ENCODE data around the gene EIF2D.

EIF2D gene

DNA sequence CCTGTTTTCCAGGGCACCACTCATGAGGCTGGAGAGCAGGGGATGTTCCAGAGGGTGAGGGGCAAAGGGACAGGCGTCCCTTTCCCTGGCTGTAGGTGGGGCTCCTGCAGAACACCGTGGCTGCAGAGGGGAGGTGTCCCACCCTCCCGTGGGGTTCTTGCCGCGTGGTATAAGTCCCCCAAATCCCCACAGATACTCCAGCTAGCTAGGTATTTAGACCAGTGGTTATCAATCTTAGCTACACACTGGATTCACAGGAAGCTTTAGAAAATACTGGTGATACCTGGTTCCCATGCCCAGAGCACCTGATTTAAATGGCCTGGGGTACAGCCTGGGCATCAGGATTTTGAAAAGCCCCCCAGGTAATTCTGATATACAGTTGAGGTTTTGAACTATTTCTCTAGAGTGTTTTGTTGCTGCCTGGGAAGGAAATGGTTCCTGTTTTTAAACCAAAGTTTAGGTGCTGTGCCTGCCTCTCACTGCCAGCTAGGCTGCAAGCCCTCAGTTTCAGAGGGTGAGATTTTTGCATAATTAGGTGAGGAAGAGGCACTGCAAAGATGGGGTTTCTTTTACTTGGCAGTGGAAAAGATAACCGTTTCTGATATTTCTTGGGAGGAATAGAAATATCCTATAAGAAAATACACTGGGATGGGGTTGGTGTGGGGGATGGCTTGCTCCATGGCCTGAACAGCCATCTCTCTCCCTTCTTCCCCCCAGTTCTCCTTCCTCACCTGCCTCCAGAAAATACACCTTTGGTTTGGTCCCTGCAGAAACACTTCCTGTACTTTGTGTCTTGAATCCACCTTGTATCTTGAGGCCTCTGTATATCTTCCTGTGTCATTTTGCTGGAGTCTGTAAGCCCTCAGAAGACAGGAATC is 53.2 kb downstream of the EIF2D start:
- H3K9me3 Mint-ChIP-seq, result no peaks in the 10 kb centered on the region
- H3K4me1 Mint-ChIP-seq (ENCODE audit: low read depth), result peaks cover 69% of the 10 kb centered on the region
- peaks cover 61% of the 10 kb centered on the region for H3K36me3 Mint-ChIP-seq (ENCODE audit: low read depth)
- no peaks in the 10 kb centered on the region for H3K27me3 Mint-ChIP-seq (ENCODE audit: low read depth)
- H3K4me3 Mint-ChIP-seq, result peak overlapping the region; percentile 92
- peak overlapping the region; percentile 86 for H3K27ac Mint-ChIP-seq

GRCh38 chr1:206557636-206558473 is 54.4 kb downstream of the EIF2D start:
- Mint-ChIP-seq H3K4me1 (ENCODE audit: low read depth) (peaks cover 67% of the 10 kb centered on the region), H3K27ac (peak overlapping the region; percentile 86), H3K27me3 (ENCODE audit: low read depth) (no peaks in the 10 kb centered on the region), H3K9me3 (no peaks in the 10 kb centered on the region), H3K4me3 (peak overlapping the region; percentile 92), H3K36me3 (ENCODE audit: low read depth) (peaks cover 51% of the 10 kb centered on the region)

- Mint-ChIP-seq H3K9me3 (no peaks in the 10 kb centered on the region), H3K4me3 (peak overlapping the region; percentile 92), H3K4me1 (ENCODE audit: low read depth) (peaks cover 65% of the 10 kb centered on the region), H3K36me3 (ENCODE audit: low read depth) (peaks cover 44% of the 10 kb centered on the region), H3K27me3 (ENCODE audit: low read depth) (no peaks in the 10 kb centered on the region), H3K27ac (peak overlapping the region; percentile 93)
These were observed 55.3 kb downstream of the EIF2D start for GRCh38 chr1:206556750-206557635.

DNA sequence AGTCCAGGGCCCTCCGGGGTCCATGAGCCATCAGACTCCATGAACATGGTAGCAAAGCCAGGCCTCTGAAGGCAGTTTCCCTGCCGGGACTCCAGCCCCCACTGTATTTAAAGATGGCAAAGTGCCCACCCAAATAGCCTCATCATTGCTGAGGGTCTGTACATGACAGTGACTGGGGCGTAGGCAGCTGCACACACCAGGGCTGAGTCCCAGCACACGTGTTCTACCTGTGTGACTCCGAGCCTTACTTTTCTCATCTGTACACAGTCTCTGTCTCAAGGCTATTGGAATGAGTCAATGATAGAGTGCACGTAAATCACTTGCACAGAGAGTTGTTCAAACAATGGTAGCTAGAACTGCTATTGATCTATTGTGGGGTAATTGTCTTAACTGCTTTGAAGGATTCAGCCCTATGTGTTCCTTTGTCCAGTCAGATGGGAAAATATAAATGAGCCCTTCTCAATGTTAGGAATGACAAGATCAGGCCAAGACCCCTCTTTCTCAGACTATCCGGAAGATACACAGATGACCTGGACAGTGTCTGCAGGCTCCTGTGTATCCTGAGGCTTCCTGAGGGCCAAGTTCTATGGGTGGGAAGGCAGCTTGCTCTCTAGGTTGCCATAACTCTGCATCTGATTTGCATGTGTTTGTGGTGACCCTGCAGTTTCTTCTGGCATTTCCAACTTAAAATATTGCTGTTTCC is 56.1 kb downstream of the EIF2D start:
- Mint-ChIP-seq H3K36me3 (ENCODE audit: low read depth) (peaks cover 37% of the 10 kb centered on the region), H3K4me1 (ENCODE audit: low read depth) (peaks cover 66% of the 10 kb centered on the region)

GRCh38 chr1:206555473-206555935 is 56.8 kb downstream of the EIF2D start:
- Mint-ChIP-seq H3K27me3 (ENCODE audit: low read depth) (no peaks in the 10 kb centered on the region), H3K27ac (peak overlapping the region; percentile 93), H3K9me3 (no peaks in the 10 kb centered on the region), H3K4me3 (peak overlapping the region; percentile 78), H3K36me3 (ENCODE audit: low read depth) (peaks cover 31% of the 10 kb centered on the region), H3K4me1 (ENCODE audit: low read depth) (peaks cover 59% of the 10 kb centered on the region)

More for the DNA sequence above, 56.1 kb downstream of the EIF2D start:
- Mint-ChIP-seq H3K4me3 (peak overlapping the region; percentile 78), H3K27ac (peak overlapping the region; percentile 93), H3K9me3 (no peaks in the 10 kb centered on the region), H3K27me3 (ENCODE audit: low read depth) (no peaks in the 10 kb centered on the region)

GRCh38 chr1:206554701-206555472 is 57.4 kb downstream of the EIF2D start:
- H3K36me3 Mint-ChIP-seq (ENCODE audit: low read depth), result peaks cover 25% of the 10 kb centered on the region
- H3K4me3 Mint-ChIP-seq, result peak overlapping the region; percentile 78
- H3K27ac Mint-ChIP-seq, result peak overlapping the region; percentile 93
- no peaks in the 10 kb centered on the region for H3K9me3 Mint-ChIP-seq
- H3K4me1 Mint-ChIP-seq (ENCODE audit: low read depth), result peaks cover 58% of the 10 kb centered on the region
- no peaks in the 10 kb centered on the region for H3K27me3 Mint-ChIP-seq (ENCODE audit: low read depth)

DNA sequence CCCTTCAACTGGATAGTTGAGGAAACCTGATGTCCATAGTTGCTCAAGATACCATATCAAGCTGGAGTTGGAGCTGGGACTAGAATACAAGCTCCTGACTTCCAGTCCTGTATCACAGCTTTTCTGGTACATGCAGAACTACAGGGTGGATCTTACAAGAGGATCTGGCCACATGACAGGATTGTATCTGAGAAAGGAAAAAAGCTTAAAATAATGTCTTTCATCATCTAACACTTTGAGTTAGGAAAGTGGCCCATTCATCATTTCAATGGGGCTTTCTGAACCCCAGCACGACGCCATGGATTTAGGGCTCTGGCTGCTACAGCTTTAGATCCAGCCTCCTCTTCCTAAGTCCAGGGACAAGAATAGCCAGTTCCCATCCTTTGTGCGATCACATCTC is 58.1 kb downstream of the EIF2D start:
- Mint-ChIP-seq H3K4me1 (ENCODE audit: low read depth) (peaks cover 53% of the 10 kb centered on the region), H3K4me3 (no peak overlapping the region), H3K9me3 (no peaks in the 10 kb centered on the region), H3K27ac (peak overlapping the region; percentile 29), H3K36me3 (ENCODE audit: low read depth) (peaks cover 18% of the 10 kb centered on the region), H3K27me3 (ENCODE audit: low read depth) (no peaks in the 10 kb centered on the region)

DNA sequence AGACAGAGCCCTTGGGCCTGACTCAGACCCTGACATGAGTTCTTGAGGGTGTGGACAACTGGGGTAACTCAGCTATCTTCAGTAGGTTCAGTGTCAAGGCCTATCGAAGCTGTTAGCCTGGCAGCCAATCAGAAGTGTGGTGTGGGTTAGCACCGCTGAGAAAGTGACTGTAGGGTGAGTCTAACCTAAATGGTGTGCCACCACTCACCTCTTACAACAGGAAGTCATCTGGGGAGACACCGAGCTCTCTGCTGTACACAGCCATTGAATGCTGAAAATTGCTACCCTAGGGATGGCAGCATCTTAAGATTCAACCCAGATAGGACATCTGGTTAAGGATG is 60.3 kb downstream of the EIF2D start:
- Mint-ChIP-seq H3K27ac (peak overlapping the region; percentile 93), H3K36me3 (ENCODE audit: low read depth) (peaks cover 7% of the 10 kb centered on the region), H3K4me1 (ENCODE audit: low read depth) (peaks cover 54% of the 10 kb centered on the region), H3K9me3 (no peaks in the 10 kb centered on the region), H3K4me3 (peak overlapping the region; percentile 80), H3K27me3 (ENCODE audit: low read depth) (no peaks in the 10 kb centered on the region)

DNA sequence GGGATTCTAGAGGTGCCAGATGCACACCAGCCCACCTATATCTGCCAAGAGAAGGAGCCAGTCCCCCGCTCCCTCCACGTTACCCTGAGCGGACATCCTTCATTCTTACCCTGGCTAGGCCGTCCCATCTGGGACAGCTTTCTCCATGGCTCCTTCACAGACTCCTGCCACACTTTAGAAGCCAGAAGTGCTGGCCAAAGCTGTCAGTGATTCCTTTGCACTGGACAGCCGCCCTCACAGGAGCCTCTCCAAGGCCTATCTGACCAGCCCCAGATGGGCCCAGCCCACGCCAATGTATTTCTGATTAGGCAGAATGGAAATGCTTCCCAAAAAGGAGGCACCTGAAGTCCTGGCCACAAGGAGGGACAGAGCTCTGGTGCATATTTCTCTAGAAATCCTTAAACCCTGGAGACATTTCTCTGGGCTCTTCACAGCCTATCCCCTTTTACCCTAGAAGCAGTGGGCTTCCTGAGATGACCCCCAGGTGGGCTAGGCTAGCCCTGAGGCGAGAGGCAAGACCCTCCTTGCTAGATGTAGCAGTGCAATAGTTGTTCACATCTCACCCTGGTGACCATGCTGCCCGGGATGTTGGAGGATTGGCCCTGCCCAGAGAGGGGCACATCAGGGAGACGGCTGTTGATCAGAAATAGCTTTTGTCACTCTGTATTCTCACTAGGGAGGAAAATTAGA is 60.8 kb downstream of the EIF2D start:
- Mint-ChIP-seq H3K27ac (peak overlapping the region; percentile 93), H3K4me1 (ENCODE audit: low read depth) (peaks cover 52% of the 10 kb centered on the region), H3K27me3 (ENCODE audit: low read depth) (no peaks in the 10 kb centered on the region), H3K9me3 (no peaks in the 10 kb centered on the region), H3K36me3 (ENCODE audit: low read depth) (peaks cover 7% of the 10 kb centered on the region), H3K4me3 (no peak overlapping the region)

DNA sequence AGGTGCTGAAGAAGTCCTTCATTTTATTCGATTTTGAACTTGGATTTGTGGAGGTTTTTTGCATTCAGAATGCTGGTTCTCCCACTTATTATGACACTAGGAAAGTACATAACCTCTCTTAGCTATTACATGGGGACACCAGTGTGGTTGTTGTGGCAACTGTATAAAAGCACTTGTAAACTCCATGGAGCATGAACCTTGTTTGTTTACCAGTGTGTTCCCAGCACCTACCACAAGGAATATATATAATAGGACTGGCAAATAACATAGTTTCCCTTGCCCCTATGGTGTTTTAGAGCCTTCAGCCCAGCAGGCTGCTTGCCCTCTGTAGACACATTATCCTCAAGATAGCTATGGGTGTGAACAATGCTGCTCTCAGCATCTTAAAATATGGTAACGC is 61.8 kb downstream of the EIF2D start:
- Mint-ChIP-seq H3K4me3 (no peak overlapping the region), H3K9me3 (no peaks in the 10 kb centered on the region), H3K36me3 (ENCODE audit: low read depth) (peaks cover 7% of the 10 kb centered on the region), H3K27me3 (ENCODE audit: low read depth) (no peaks in the 10 kb centered on the region), H3K4me1 (ENCODE audit: low read depth) (peaks cover 46% of the 10 kb centered on the region), H3K27ac (no peak overlapping the region)

DNA sequence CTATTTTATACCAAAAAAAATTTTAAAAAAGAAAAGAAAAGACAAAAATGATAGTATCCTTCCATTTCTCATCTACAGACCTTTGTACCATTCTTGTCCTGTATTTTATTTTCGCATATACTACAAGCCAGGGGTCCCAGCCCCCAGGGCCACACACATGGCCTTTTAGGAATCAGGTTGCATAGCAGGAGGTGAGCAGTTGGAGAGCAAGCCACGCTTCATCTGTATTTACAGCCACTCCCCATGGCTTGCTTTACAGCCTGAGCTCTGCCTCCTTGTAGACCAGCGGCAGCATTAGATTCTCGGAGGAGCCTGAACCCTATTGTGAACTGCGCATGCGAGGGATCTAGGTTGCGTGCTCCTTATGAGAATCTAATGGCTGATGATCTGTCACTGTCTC is 65.2 kb downstream of the EIF2D start:
- Mint-ChIP-seq H3K27me3 (ENCODE audit: low read depth) (no peaks in the 10 kb centered on the region), H3K4me1 (ENCODE audit: low read depth) (peaks cover 27% of the 10 kb centered on the region), H3K4me3 (no peak overlapping the region), H3K27ac (no peak overlapping the region), H3K36me3 (ENCODE audit: low read depth) (peaks cover 4% of the 10 kb centered on the region), H3K9me3 (no peaks in the 10 kb centered on the region)

DNA sequence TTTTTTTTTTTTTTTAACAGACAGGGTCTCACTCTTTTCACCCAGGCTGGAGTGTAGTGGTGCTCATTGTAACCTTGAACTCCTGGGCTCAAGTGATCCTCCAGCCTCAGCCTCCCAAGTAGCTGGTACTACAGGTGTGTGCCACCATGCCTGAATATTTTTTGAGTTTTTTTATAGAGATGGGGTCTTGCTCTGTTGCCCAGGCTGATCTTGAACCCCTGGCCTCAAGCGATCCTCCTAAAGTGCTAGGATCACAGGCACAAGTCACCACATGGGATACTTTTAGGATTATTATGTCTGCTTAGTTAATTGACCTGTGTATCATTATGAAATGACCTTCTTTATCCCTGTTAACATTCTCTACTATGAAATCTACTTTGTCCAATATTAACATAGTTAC is 66.9 kb downstream of the EIF2D start:
- Mint-ChIP-seq H3K27ac (no peak overlapping the region), H3K36me3 (ENCODE audit: low read depth) (peaks cover 3% of the 10 kb centered on the region), H3K4me3 (no peak overlapping the region), H3K4me1 (ENCODE audit: low read depth) (peaks cover 21% of the 10 kb centered on the region), H3K27me3 (ENCODE audit: low read depth) (no peaks in the 10 kb centered on the region), H3K9me3 (no peaks in the 10 kb centered on the region)

Measured in T-helper 1 cell treated with Interleukin-12 subunit alpha and Interleukin-12 subunit beta and Interleukin-4 antibody, amounts not matched to agents 30 μg/mL and 1 μg/mL, for 36 hours (primary cell).